SK-N-SH treated with all-trans-retinoic acid at 6 μM for 48 hours (cell line): ENCODE data around the gene RASIP1.
"Not testable (repeated sequence)": the region's sequence is repeated elsewhere in the genome, so short reads cannot be mapped to it uniquely, and the experiment has no call there.

Source experiments
- ATAC-seq: fragments of 200-7000 bp; cut with Tn5 transposase; 3 replicates; pipeline ENCODE4 v1.9.1; 2020; ENCODE audit warnings: mild to moderate bottlenecking, moderate library complexity
- BACH2 ChIP-seq: fragments of 250-450 bp; sonication (Bioruptor Pico); IDR thresholded peaks from 2 replicates; pipeline ENCODE4 v1.9.0; 2021; ENCODE audit warnings: mild to moderate bottlenecking, borderline replicate concordance
- CREB5 ChIP-seq: fragments of 250-450 bp; sonication (Bioruptor Pico); IDR thresholded peaks from 2 replicates; pipeline ENCODE4 v1.5.1; 2020; ENCODE audit warnings: low read depth, mild to moderate bottlenecking, moderate library complexity
- CSDC2 ChIP-seq: fragments of 250-450 bp; sonication (Bioruptor Pico); IDR thresholded peaks from 2 replicates; pipeline ENCODE4 v1.5.0; 2020; ENCODE audit warnings: mild to moderate bottlenecking, moderate library complexity
- ESRRG ChIP-seq: fragments of 250-450 bp; sonication (Bioruptor Pico); IDR thresholded peaks from 2 replicates; pipeline ENCODE4 v1.6.1; 2021; ENCODE audit warnings: mild to moderate bottlenecking
- GLIS3 ChIP-seq: fragments of 250-450 bp; sonication (Bioruptor Pico); IDR thresholded peaks from 2 replicates; pipeline ENCODE4 v1.5.0; 2020; ENCODE audit warnings: mild to moderate bottlenecking, moderate library complexity
- ISL1 ChIP-seq: fragments of 250-450 bp; sonication (Bioruptor Pico); IDR thresholded peaks from 2 replicates; pipeline ENCODE4 v2.1.2; 2022; ENCODE audit warnings: mild to moderate bottlenecking, moderate library complexity
- OSR1 ChIP-seq: fragments of 250-450 bp; sonication (Bioruptor Pico); IDR thresholded peaks from 2 replicates; pipeline ENCODE4 v1.8.0; 2022; ENCODE audit warnings: moderate library complexity, mild to moderate bottlenecking, inconsistent platforms
- PATZ1 ChIP-seq: fragments of 250-450 bp; sonication (Bioruptor Pico); IDR thresholded peaks from 2 replicates; pipeline ENCODE4 v1.8.0; 2020; ENCODE audit warnings: mild to moderate bottlenecking, moderate library complexity, borderline replicate concordance
- POU6F1 ChIP-seq: fragments of 250-450 bp; sonication (Bioruptor Pico); IDR thresholded peaks from 2 replicates; pipeline ENCODE4 v1.8.0; 2021; ENCODE audit warnings: low read depth, mild to moderate bottlenecking, moderate library complexity, borderline replicate concordance
- PPARA ChIP-seq: fragments of 250-450 bp; sonication (Bioruptor Pico); IDR thresholded peaks from 2 replicates; pipeline ENCODE4 v1.5.0; 2020; ENCODE audit warnings: mild to moderate bottlenecking, borderline replicate concordance
- RARB ChIP-seq: fragments of 250-450 bp; sonication (Bioruptor Pico); IDR thresholded peaks from 2 replicates; pipeline ENCODE4 v1.8.0; 2021; ENCODE audit warnings: mild to moderate bottlenecking, moderate library complexity
- SNAI2 ChIP-seq: fragments of 250-450 bp; sonication (Bioruptor Pico); IDR thresholded peaks from 2 replicates; pipeline ENCODE4 v1.5.0; 2020; ENCODE audit warnings: mild to moderate bottlenecking, moderate library complexity
- TCF4 ChIP-seq: fragments of 250-450 bp; sonication (Bioruptor Pico); IDR thresholded peaks from 2 replicates; pipeline ENCODE4 v1.8.0; 2021; ENCODE audit warnings: mild to moderate bottlenecking, moderate library complexity, borderline replicate concordance
- TOX ChIP-seq: fragments of 250-450 bp; sonication (Bioruptor Pico); IDR thresholded peaks from 2 replicates; pipeline ENCODE4 v1.8.0; 2021; ENCODE audit warnings: mild to moderate bottlenecking, moderate library complexity, borderline replicate concordance
- TSHZ2 ChIP-seq: fragments of 250-450 bp; sonication (Bioruptor Pico); IDR thresholded peaks from 2 replicates; pipeline ENCODE4 v1.5.0; 2020; ENCODE audit warnings: mild to moderate bottlenecking, moderate library complexity
- ZC3H10 ChIP-seq: fragments of 250-450 bp; sonication (Bioruptor Pico); IDR thresholded peaks from 2 replicates; pipeline ENCODE4 v1.5.1; 2021; ENCODE audit warnings: mild to moderate bottlenecking, moderate library complexity
- ZFP3 ChIP-seq: fragments of 250-450 bp; sonication (Bioruptor Pico); IDR thresholded peaks from 2 replicates; pipeline ENCODE4 v1.5.0; 2020; ENCODE audit warnings: mild to moderate bottlenecking, moderate library complexity
- ZNF565 ChIP-seq: fragments of 450-650 bp; formaldehyde crosslinking; conservative IDR thresholded peaks from 2 replicates; pipeline ENCODE4 v1.5.0; 2020; ENCODE audit warnings: low read depth, mild to moderate bottlenecking, moderate library complexity
- ZNF70 ChIP-seq: fragments of 450-650 bp; formaldehyde crosslinking; IDR thresholded peaks from 2 replicates; pipeline ENCODE4 v1.5.0; 2020; ENCODE audit warnings: mild to moderate bottlenecking, moderate library complexity
- ZNF8 ChIP-seq: fragments of 450-650 bp; formaldehyde crosslinking; IDR thresholded peaks from 2 replicates; pipeline ENCODE4 v1.5.0; 2020; ENCODE audit warnings: mild to moderate bottlenecking, moderate library complexity

RASIP1 gene

GRCh38 chr19:48696353-48697010 is 43.9 kb downstream of the RASIP1 start:
- no peak for TF ChIP-seq PATZ1 (CRISPR knock-in tag)
- TF ChIP-seq ZNF70 (CRISPR knock-in tag) = no peak
- no peak for TF ChIP-seq BACH2 (CRISPR knock-in tag)
- no peak for TF ChIP-seq ISL1 (CRISPR knock-in tag)
- TF ChIP-seq SNAI2 (CRISPR knock-in tag) = no peak
- no peak for TF ChIP-seq GLIS3 (CRISPR knock-in tag)
- no peak for TF ChIP-seq PPARA (CRISPR knock-in tag)
- TF ChIP-seq TCF4 (CRISPR knock-in tag) = no peak
- TF ChIP-seq POU6F1 (CRISPR knock-in tag) = no peak
- no peak for TF ChIP-seq TSHZ2
- no peak for TF ChIP-seq ZFP3
- TF ChIP-seq ESRRG (CRISPR knock-in tag) = no peak
- no peak for TF ChIP-seq TOX
- TF ChIP-seq RARB = no peak
- TF ChIP-seq ZNF8 = no peak
- TF ChIP-seq CSDC2 (CRISPR knock-in tag) = no peak
- TF ChIP-seq ZNF565 (CRISPR knock-in tag) = no peak
- TF ChIP-seq CREB5 (CRISPR knock-in tag) = no peak
- no peak for TF ChIP-seq ZC3H10
- ATAC-seq = no peak

GRCh38 chr19:48695743-48696352 is 44.6 kb downstream of the RASIP1 start, which contains the start of gene FUT2:
Gene FUT2 (plus strand): TSS chr19:48695971. CDS start chr19:48702957, 6,986 bp downstream.
- ATAC-seq = no peak
- TF ChIP-seq CSDC2 (CRISPR knock-in tag) (no peak), PATZ1 (CRISPR knock-in tag) (no peak), ZNF8 (no peak), ZFP3 (no peak), CREB5 (CRISPR knock-in tag) (no peak), OSR1 (no peak), SNAI2 (CRISPR knock-in tag) (no peak), PPARA (CRISPR knock-in tag) (no peak), TCF4 (CRISPR knock-in tag) (no peak)

- ATAC-seq = not testable (repeated sequence)
Observed at GRCh38 chr19:48693629-48694028, 46.8 kb downstream of the RASIP1 start.
